ENCODE data around the gene CAMTA1. TPM values are rescaled to one million over a fixed set of nuclear protein-coding genes. Genes with fewer than 3 reads are reported as not detected.
A peak's percentile ranks its signal among the peaks of the same experiment; 100 is the strongest.

CAMTA1 gene
- total and polyA plus RNA-seq, 9 of the 15 experiments (the other 6 are each of a cell fraction or from before 2014, with no cell fraction given) = 43.9 to 161 (median 65.9) TPM

GRCh38 chr1:7783826-7784491 lies 998.7 kb downstream of the CAMTA1 start, which contains the start of gene PER3:
Gene PER3 (plus strand): TSS chr1:7784291. CDS start chr1:7784878, 587 bp downstream.
- Histone ChIP-seq H3K9ac (ENCODE audit: insufficient read depth in 1 of 2, low read depth in 2 of 2, low read length in 2 of 2) (peak within 1 kb of the TSS; percentile 58 to 82; a peak in 3 of 4 replicates), H2AFZ (ENCODE audit: low read depth, low read length) (peak within 1 kb of the TSS; percentile 91), H3K9me3 (replicated peaks; ENCODE audit: control insufficient read depth, insufficient read depth, low read depth, low read length) (peaks cover 7% of the 10 kb centered on the region), H3K4me1 (replicated peaks in 1 of 2; ENCODE audit: control insufficient read depth in 2 of 2, insufficient read depth in 2 of 2, low read length in 2 of 2) (peaks cover 7 to 17% of the 10 kb centered on the region in 2 experiments; a peak in 4 of 5 replicates), H3K36me3 (ENCODE audit: control insufficient read depth, insufficient read depth, low read length) (peaks cover 42% of the 10 kb centered on the region; the same call in 2 of the 3 replicates), H3K4me2 (ENCODE audit: insufficient read depth, low read length) (peak within 1 kb of the TSS; percentile 70), H3K4me3 (peak within 1 kb of the TSS; percentile 49), H3K27ac (ENCODE audit: extremely low read depth, low read depth, low read length) (peak within 1 kb of the TSS; percentile 63; the same call in 1 of the 3 replicates), H4K20me1 (replicated peaks; ENCODE audit: control insufficient read depth, insufficient read depth, low read length) (no peaks in the 10 kb centered on the region), H3K79me2 (ENCODE audit: control insufficient read depth, insufficient read depth, low read length) (no peaks in the 10 kb centered on the region), H3K27me3 (ENCODE audit: control insufficient read depth in 2 of 2, insufficient read depth in 2 of 2, low read length in 2 of 2) (no peaks in the 10 kb centered on the region), H3K9me1 (ENCODE audit: control insufficient read depth, insufficient read depth, low read length) (no peaks in the 10 kb centered on the region)
- ChIA-PET CTCF (ENCODE audit: low intra/inter-chr PET ratio) (no interaction called here), POLR2A (interaction anchor here (0.6 kb wide), 1 partner anchor 10 kb away, joined by 3 read pairs; no protein-coding TSS in a partner anchor)
- ATAC-seq (peak; percentile 99), FAIRE-seq (peak; percentile 82), DNase-seq (ENCODE audit: extremely low read depth in 1 of 4, low spot score in 3 of 4) (peak; percentile 97 to 99 (median 98))
- in situ Hi-C loops (cut with MboI) = no loop called here
- no TSS peak for BruUV-seq (replicated peaks)
- intact Hi-C loops (cut with micrococcal nuclease) = no loop called here
- 5% methylated on average over 53 of the region's 90 CpGs for WGBS (ENCODE audit: insufficient coverage, low coverage, missing lambda C conversion rate)
- TF ChIP-seq ZNF77 (CRISPR knock-in tag; IDR thresholded peaks at IDR 0.05) = no peak
- TF ChIP-seq FOXP1 (CRISPR knock-in tag; IDR thresholded peaks at IDR 0.05) = peak; percentile 29; the same call in 1 of the 2 replicates
- TF ChIP-seq CBFA2T2 (conservative IDR thresholded peaks at IDR 0.05) = no peak
- no peak for TF ChIP-seq HCFC1 (IDR thresholded peaks at IDR 0.05; ENCODE audit: low read depth, low read length)
- no peak for TF ChIP-seq ZNF134 (CRISPR knock-in tag; conservative IDR thresholded peaks at IDR 0.05)
- TF ChIP-seq NONO (IDR thresholded peaks at IDR 0.05; ENCODE audit: low read depth in 2 of 2, low read length in 1 of 2) = no peak; a peak in 1 of 4 replicates
- no peak for TF ChIP-seq TAF7 (tag; IDR thresholded peaks at IDR 0.05)
- TF ChIP-seq MBD2 (IDR thresholded peaks at IDR 0.05; ENCODE audit: borderline replicate concordance, low read depth) = peak; percentile 37; the same call in 1 of the 2 replicates
- peak; percentile 44; the same call in 1 of the 2 replicates for TF ChIP-seq CEBPB (tag; IDR thresholded peaks at IDR 0.05)
- no peak for TF ChIP-seq DNMT1 (IDR thresholded peaks at IDR 0.05)
- 0 out of 2 replicates have a peak, but pooled peaks have one; percentile 40 for TF ChIP-seq PREB (CRISPR knock-in tag; IDR thresholded peaks at IDR 0.05)
- TF ChIP-seq MEF2D (tag; conservative IDR thresholded peaks at IDR 0.05; ENCODE audit: low read depth) = no peak
- TF ChIP-seq PML (IDR thresholded peaks at IDR 0.05; ENCODE audit: low read length) = no peak
- no peak for TF ChIP-seq ZNF655 (CRISPR knock-in tag; IDR thresholded peaks at IDR 0.05)
- no peak for TF ChIP-seq CEBPZ (IDR thresholded peaks at IDR 0.05; ENCODE audit: borderline replicate concordance, low read depth, low read length)
